AG09309 (cell line): ENCODE measurements around the gene RYR2.

Experiments
- DNase-seq: peaks from one replicate; pipeline ENCODE4 v3.0.0-alpha.2; 2010; ENCODE audit warnings: low read depth
- H3K4me3 ChIP-seq: 2 replicates; pipeline ENCODE4 v1.5.1; 2011; ENCODE audit warnings: mild to moderate bottlenecking, low read depth, low read length, moderate library complexity; ENCODE audit not compliant: control insufficient read depth
- CTCF ChIP-seq: IDR thresholded peaks from 2 replicates; pipeline ENCODE4 v1.5.1; 2011; ENCODE audit warnings: mild to moderate bottlenecking, low read depth, low read length, inconsistent platforms; ENCODE audit not compliant: insufficient read depth, control insufficient read depth; ENCODE audit errors: missing control alignments

RYR2 gene

GRCh38 chr1:237737938-237738610 is 696.1 kb downstream of the RYR2 start:
- no peak for TF ChIP-seq CTCF
- DNase-seq, result no peak
- H3K4me3 ChIP-seq, result no peak overlapping the region

GRCh38 chr1:237740846-237741245 is 698.9 kb downstream of the RYR2 start:
- TF ChIP-seq CTCF, result no peak
- DNase-seq, result no peak
- no peak overlapping the region for H3K4me3 ChIP-seq

- no peak for TF ChIP-seq CTCF
- no peak overlapping the region for H3K4me3 ChIP-seq
- DNase-seq, result no peak
Observed at GRCh38 chr1:237745545-237745944, 703.6 kb downstream of the RYR2 start.

- TF ChIP-seq CTCF, result no peak
- DNase-seq, result no peak
- H3K4me3 ChIP-seq, result no peak overlapping the region
Observed at GRCh38 chr1:237748171-237748960, 706.4 kb downstream of the RYR2 start.

GRCh38 chr1:237749122-237749521 is 707.1 kb downstream of the RYR2 start:
- no peak for DNase-seq
- no peak for TF ChIP-seq CTCF
- no peak overlapping the region for H3K4me3 ChIP-seq

- DNase-seq, result no peak
- H3K4me3 ChIP-seq, result no peak overlapping the region
- TF ChIP-seq CTCF, result no peak
Observed at GRCh38 chr1:237751090-237751489, 709.1 kb downstream of the RYR2 start.
